T-helper 17 cell (primary cell): ENCODE measurements around the gene MAPT. TPM values are rescaled to one million over a fixed set of nuclear protein-coding genes. Genes with fewer than 3 reads are reported as not detected.

ENCODE experiments used
- ATAC-seq: fragments of 150-1000 bp; cut with Tn5 transposase; 2 replicates; pipeline ENCODE4 v1.10.0; 2021; ENCODE audit warnings: mild to moderate bottlenecking, moderate library complexity
- DNase-seq, 3 donors: peaks; one replicate each; pipeline versions ENCODE4 v3.0.0 to v3.0.0-alpha.2; 2020 to 2021
- H3K9me3 ChIP-seq: one replicate; pipeline ENCODE4 v1.7.0; 2013; ENCODE audit warnings: low read length, mild to moderate bottlenecking; ENCODE audit not compliant: control insufficient read depth, poor library complexity, severe bottlenecking
- H3K27ac Mint-ChIP-seq: one replicate; pipeline ENCODE4 v1.8.0; 2022; ENCODE audit warnings: mild to moderate bottlenecking, moderate library complexity, mixed read lengths
- H3K27me3 Mint-ChIP-seq: one replicate; pipeline ENCODE4 v1.8.0; 2022; ENCODE audit warnings: mixed read lengths
- H3K36me3 Mint-ChIP-seq: one replicate; pipeline ENCODE4 v1.8.0; 2022; ENCODE audit warnings: low read depth, mixed read lengths
- H3K4me1 Mint-ChIP-seq: one replicate; pipeline ENCODE4 v1.8.0; 2022; ENCODE audit warnings: mild to moderate bottlenecking, mixed read lengths
- H3K4me3 Mint-ChIP-seq: one replicate; pipeline ENCODE4 v1.8.0; 2022; ENCODE audit warnings: mild to moderate bottlenecking, moderate library complexity, mixed read lengths
- total RNA-seq, 4 donors: library from RNA in 2 of 4; stranded (reverse) in 2 of 4; gene quantifications; one replicate each; pipeline ENCODE4 v1.2.3 and lab custom pipeline; 2022 to 2026

Gene MAPT
- total RNA-seq, 2 donors from 2014 or later: 1.2 to 2.3 TPM

- Mint-ChIP-seq H3K27me3 (peaks cover 12% of the 10 kb centered on the region), H3K27ac (no peak overlapping the region), H3K4me3 (no peak overlapping the region), H3K4me1 (peaks cover 8% of the 10 kb centered on the region), H3K36me3 (peaks cover 3% of the 10 kb centered on the region)
- ATAC-seq: no peak
- no peak for DNase-seq
- no peaks in the 10 kb centered on the region for H3K9me3 ChIP-seq
These were observed 87.0 kb downstream of the MAPT start for GRCh38 chr17:45981306-45981705.

GRCh38 chr17:45982791-45983613, 88.6 kb downstream of the MAPT start:
- no peak for ATAC-seq
- Mint-ChIP-seq H3K27me3 (peaks cover 12% of the 10 kb centered on the region), H3K27ac (no peak overlapping the region), H3K4me1 (peaks cover 8% of the 10 kb centered on the region), H3K4me3 (no peak overlapping the region), H3K36me3 (peaks cover 3% of the 10 kb centered on the region)
- DNase-seq: no peak
- H3K9me3 ChIP-seq: no peaks in the 10 kb centered on the region

- peaks cover 3% of the 10 kb centered on the region for H3K36me3 Mint-ChIP-seq
- DNase-seq (no peak), ATAC-seq (no peak)
- H3K9me3 ChIP-seq: no peaks in the 10 kb centered on the region
- peaks cover 8% of the 10 kb centered on the region for H3K4me1 Mint-ChIP-seq
- peaks cover 12% of the 10 kb centered on the region for H3K27me3 Mint-ChIP-seq
- H3K4me3 Mint-ChIP-seq: no peak overlapping the region
- no peak overlapping the region for H3K27ac Mint-ChIP-seq
These were observed 89.4 kb downstream of the MAPT start for GRCh38 chr17:45983614-45984310.

- Mint-ChIP-seq H3K4me1 (peaks cover 8% of the 10 kb centered on the region), H3K36me3 (peaks cover 3% of the 10 kb centered on the region), H3K27me3 (peaks cover 12% of the 10 kb centered on the region), H3K27ac (no peak overlapping the region), H3K4me3 (no peak overlapping the region)
- ATAC-seq (no peak), DNase-seq (no peak)
- H3K9me3 ChIP-seq: no peaks in the 10 kb centered on the region
These were observed 90.0 kb downstream of the MAPT start for GRCh38 chr17:45984368-45984767.

GRCh38 chr17:45985447-45985846, 91.1 kb downstream of the MAPT start:
- DNase-seq (no peak), ATAC-seq (no peak)
- Mint-ChIP-seq H3K4me3 (no peak overlapping the region), H3K36me3 (peaks cover 3% of the 10 kb centered on the region), H3K4me1 (peaks cover 8% of the 10 kb centered on the region), H3K27ac (peak overlapping the region; percentile 73), H3K27me3 (peaks cover 12% of the 10 kb centered on the region)
- H3K9me3 ChIP-seq: no peaks in the 10 kb centered on the region

GRCh38 chr17:45986056-45986455, 91.7 kb downstream of the MAPT start:
- H3K9me3 ChIP-seq: no peaks in the 10 kb centered on the region
- Mint-ChIP-seq H3K27ac (no peak overlapping the region), H3K27me3 (peaks cover 9% of the 10 kb centered on the region), H3K4me1 (peaks cover 8% of the 10 kb centered on the region), H3K4me3 (no peak overlapping the region), H3K36me3 (peaks cover 3% of the 10 kb centered on the region)
- DNase-seq: no peak
- ATAC-seq: no peak

GRCh38 chr17:45987706-45988105, 93.4 kb downstream of the MAPT start:
- Mint-ChIP-seq H3K27ac (no peak overlapping the region), H3K36me3 (peaks cover 3% of the 10 kb centered on the region), H3K4me1 (peaks cover 8% of the 10 kb centered on the region), H3K4me3 (no peak overlapping the region), H3K27me3 (peaks cover 7% of the 10 kb centered on the region)
- H3K9me3 ChIP-seq: no peaks in the 10 kb centered on the region
- no peak for DNase-seq
- ATAC-seq: no peak

- Mint-ChIP-seq H3K27me3 (peaks cover 7% of the 10 kb centered on the region), H3K4me3 (no peak overlapping the region), H3K27ac (no peak overlapping the region), H3K36me3 (peaks cover 3% of the 10 kb centered on the region), H3K4me1 (peaks cover 8% of the 10 kb centered on the region)
- DNase-seq (no peak), ATAC-seq (no peak)
- H3K9me3 ChIP-seq: no peaks in the 10 kb centered on the region
These were observed 95.4 kb downstream of the MAPT start for GRCh38 chr17:45989759-45990158.

- no peaks in the 10 kb centered on the region for H3K9me3 ChIP-seq
- ATAC-seq (no peak), DNase-seq (no peak)
- H3K27me3 Mint-ChIP-seq: peaks cover 3% of the 10 kb centered on the region
- H3K36me3 Mint-ChIP-seq: peaks cover 4% of the 10 kb centered on the region
- no peak overlapping the region for H3K4me3 Mint-ChIP-seq
- H3K27ac Mint-ChIP-seq: no peak overlapping the region
- H3K4me1 Mint-ChIP-seq: peaks cover 1% of the 10 kb centered on the region
These were observed 96.5 kb downstream of the MAPT start for GRCh38 chr17:45990886-45991285.

GRCh38 chr17:45991341-45991740, 97.0 kb downstream of the MAPT start:
- Mint-ChIP-seq H3K4me3 (no peak overlapping the region), H3K27ac (no peak overlapping the region), H3K36me3 (peaks cover 2% of the 10 kb centered on the region), H3K4me1 (no peaks in the 10 kb centered on the region), H3K27me3 (no peaks in the 10 kb centered on the region)
- ATAC-seq (no peak), DNase-seq (no peak)
- H3K9me3 ChIP-seq: no peaks in the 10 kb centered on the region

- no peaks in the 10 kb centered on the region for H3K27me3 Mint-ChIP-seq
- ATAC-seq (no peak), DNase-seq (no peak)
- no peak overlapping the region for H3K4me3 Mint-ChIP-seq
- H3K4me1 Mint-ChIP-seq: no peaks in the 10 kb centered on the region
- H3K36me3 Mint-ChIP-seq: peaks cover 2% of the 10 kb centered on the region
- H3K27ac Mint-ChIP-seq: no peak overlapping the region
- H3K9me3 ChIP-seq: no peaks in the 10 kb centered on the region
These were observed 97.8 kb downstream of the MAPT start for GRCh38 chr17:45992175-45992574.

- Mint-ChIP-seq H3K27ac (no peak overlapping the region), H3K36me3 (peaks cover 2% of the 10 kb centered on the region), H3K4me1 (no peaks in the 10 kb centered on the region), H3K4me3 (no peak overlapping the region), H3K27me3 (no peaks in the 10 kb centered on the region)
- DNase-seq: no peak
- no peak for ATAC-seq
- no peaks in the 10 kb centered on the region for H3K9me3 ChIP-seq
These were observed 98.5 kb downstream of the MAPT start for GRCh38 chr17:45992904-45993303.

GRCh38 chr17:45993962-45994627, 99.7 kb downstream of the MAPT start:
- H3K27ac Mint-ChIP-seq: no peak overlapping the region
- peaks cover 2% of the 10 kb centered on the region for H3K36me3 Mint-ChIP-seq

More at GRCh38 chr17:45993962-45994627, 99.7 kb downstream of the MAPT start:
- DNase-seq (no peak), ATAC-seq (no peak)
- no peaks in the 10 kb centered on the region for H3K4me1 Mint-ChIP-seq
- no peaks in the 10 kb centered on the region for H3K27me3 Mint-ChIP-seq
- H3K9me3 ChIP-seq: no peaks in the 10 kb centered on the region
- no peak overlapping the region for H3K4me3 Mint-ChIP-seq
